HG03097 (cell line): ENCODE measurements around the gene SMURF2.
"Not testable (repeated sequence)": the region's sequence is repeated elsewhere in the genome, so short reads cannot be mapped to it uniquely, and the experiment has no call there.

Experiments
- ATAC-seq: cut with Tn5 transposase; IDR thresholded peaks from one replicate; pipeline ENCODE4 v1.9.1; 2021; ENCODE audit not compliant: unreplicated experiment, low FRiP score

The SMURF2 gene

DNA sequence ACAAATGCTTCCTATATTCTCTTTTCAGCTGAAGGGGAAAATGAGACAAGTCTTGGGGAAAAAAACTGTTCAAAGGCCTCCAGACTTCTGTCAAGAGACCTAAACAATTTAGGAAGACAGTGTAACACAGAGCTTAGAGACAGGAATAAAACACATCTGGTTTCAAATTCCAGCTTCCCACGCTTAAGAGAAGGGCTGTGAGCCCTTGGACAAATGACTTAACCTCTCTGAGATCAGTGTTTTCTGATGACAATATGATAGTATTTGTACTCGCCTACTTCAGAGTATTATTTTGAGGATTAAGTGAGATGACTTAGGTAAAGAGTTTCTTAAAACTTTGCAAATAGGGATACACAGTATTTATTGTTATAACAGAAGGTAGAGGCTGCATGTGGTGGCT, 29.5 kb downstream of the SMURF2 start:
- ATAC-seq = no peak

DNA sequence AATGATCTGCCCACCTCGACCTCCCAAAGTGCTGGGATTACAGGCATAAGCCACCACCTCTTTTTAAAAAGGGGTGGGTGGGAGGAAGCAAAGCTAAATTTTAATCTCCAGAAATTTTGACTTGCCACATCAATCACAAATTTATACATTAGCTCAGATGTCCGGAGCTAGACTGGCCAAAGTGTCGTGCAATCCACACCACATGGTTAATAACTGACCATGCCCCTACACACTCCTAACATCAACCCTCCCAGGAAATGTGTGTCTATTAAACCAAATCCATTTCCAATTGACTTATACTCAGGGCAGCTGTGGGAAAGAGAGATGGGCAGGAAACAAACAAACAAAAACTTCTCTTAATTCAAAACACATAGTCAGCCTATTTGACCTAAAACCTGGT, 29.9 kb downstream of the SMURF2 start:
- ATAC-seq = no peak

DNA sequence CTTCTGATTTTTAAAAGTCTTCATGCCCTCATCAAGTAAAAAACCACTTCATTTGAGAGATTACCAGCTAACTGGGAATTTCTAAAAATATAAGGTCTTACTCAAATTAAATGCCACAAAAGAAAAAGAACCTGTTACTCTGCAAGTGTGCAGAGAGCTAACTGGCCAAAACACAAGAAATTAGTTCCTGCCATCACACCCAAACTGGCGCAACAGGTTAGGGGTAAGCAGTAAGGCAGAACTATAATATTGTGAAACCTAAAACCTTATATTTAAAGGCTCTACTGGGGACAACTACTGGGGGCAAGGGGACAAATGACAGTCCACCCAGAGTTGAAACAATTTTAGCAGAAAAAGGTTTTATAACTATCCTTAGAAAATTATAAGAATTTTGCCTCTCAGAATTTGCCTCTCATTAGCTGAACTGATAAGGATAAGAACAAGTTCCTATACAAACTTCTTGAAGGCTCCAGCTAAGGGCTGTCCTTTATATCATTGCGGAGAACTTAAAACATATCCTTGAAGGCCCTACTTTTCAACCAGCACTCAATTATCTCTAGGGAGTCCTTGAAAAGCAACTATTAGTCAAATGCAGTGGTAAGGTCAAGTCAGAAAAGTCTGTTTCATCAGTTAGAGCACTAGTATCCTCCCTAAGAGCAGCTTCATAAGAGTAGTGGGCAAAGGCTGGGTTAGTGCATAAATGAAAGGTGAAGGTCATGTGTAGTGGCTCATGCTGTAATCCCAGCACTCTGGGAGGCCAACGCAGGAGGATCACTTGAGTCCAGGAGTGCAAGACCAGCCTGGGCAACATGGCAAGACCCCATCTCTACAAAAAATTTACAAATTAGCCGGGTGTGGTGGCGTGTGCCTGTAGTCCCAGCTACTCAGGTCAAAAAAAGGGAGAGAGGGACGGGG, 31.5 kb downstream of the SMURF2 start:
- ATAC-seq = no peak

DNA sequence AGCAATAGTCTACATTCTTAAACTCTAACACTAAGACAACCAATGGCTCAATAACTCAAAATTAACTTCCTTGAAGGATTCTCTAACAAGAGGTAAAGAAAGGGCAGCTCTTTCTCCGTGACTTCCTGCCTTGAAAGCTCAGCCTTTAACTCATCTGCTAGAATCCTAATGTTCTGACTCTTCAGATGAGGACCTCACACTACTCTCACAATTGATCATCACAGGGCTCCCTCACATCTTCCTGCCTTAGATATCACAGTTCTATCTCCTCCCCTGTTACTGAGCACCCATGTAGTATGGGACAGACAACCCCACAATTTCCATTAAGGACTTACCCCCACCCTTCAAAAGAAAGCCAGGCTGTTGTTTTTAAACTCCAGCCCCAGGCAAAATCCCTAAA, 33.5 kb downstream of the SMURF2 start:
- no peak for ATAC-seq

DNA sequence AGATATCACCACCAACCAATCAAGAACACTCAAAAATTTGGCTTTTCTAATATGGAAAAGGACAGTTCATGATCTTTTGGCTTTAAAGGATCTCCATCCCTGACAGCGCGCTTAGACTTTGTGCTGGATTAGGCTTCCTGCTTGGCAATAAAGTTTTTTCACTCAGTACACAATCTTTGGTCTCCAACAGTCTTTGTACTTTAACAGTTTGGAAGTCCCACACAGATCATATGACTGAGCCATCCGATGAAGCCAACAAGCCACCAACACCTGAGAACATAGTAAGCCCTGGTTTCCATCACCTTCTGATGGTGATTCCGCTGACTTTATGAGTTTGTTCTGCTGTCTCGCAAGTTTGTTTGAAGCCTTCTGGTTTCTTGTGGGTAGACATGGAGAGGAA, 34.3 kb downstream of the SMURF2 start:
- ATAC-seq = no peak

DNA sequence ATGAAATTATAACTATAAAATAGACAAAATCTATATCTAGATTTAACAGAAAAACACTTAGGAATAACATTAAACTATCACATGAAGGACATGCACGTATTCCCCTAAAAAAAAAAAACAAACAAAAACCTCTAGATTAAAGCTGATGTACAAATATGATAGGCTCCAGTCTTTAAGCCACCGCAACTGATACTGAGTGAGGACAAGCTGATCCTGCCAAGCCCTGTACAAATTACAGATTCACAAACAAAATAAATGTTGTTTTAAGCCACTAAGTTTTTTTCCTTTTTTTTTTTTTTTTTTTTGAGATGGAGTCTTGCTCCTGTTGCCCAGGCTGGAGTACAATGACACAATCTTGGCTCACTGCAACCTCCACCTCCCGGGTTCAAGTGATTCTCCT, 35.3 kb downstream of the SMURF2 start:
- no peak for ATAC-seq

DNA sequence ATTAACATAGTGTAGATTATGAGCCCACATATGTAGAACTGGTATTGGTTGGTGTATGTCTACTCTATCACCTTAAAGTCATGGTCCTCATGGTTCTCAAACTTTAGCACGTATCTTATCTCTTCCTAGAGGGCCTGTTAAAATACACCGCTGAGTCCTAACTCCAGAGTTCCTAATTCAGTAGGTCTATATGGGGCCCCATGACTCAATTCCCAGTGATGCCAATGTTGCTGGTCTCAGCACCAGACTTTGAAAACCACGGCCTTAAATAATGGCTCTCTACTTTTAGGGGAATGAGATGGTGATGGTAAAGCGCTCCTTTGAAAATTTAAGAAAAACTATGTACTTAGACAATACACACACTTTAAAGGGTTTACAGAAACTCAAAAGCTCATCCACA, 36.6 kb downstream of the SMURF2 start:
- no peak for ATAC-seq

DNA sequence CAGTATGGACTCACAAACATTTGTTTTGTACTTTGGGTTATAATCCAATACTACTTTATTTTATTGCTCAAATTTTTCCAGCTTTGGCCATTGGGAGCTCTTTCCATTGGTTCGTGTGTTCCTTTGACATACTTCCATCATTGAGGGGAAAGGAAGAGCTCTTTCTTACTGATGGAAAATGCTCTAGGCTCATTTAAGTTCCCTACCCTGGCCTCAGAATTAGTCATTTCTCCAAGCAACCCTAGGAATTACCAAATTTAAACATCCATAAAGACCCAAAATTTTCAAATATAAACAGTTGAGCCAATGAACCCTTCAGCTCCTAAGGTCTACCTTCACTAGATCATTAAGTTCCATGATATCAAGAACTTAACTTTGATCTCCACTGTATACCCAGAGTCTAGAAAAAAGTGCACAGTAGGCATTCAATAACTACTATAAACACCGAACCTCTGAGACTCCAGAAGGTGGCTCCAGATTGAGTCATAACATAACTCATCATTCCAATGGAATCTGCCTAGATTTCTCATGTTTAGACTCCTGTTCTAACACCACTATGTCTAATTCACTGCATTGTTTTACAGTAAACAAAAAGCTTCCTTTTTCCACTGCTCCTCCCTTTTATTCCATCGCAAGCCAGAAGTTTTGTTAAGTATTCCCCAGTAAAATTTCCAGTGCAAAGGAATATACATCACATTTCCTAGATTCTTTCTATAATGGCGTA, 39.0 kb downstream of the SMURF2 start:
- ATAC-seq = no peak

DNA sequence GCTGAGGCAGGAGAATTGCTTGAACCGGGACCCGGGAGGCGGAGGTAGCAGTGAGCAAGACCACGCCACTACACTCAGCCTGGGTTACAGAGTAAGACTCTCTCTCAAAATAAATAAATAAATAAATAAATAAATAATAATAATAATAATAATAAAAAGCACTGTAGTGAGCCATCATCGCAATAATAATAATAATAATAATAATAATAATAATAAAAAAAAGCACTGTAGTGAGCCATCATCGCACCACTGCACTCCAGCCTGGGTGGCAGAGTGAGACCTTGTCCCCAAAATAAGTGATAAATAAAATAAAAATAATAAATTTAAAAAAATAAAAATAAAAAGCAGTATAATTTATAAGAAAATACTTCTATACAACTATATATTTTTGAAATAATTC, 40.3 kb downstream of the SMURF2 start:
- ATAC-seq = no peak

DNA sequence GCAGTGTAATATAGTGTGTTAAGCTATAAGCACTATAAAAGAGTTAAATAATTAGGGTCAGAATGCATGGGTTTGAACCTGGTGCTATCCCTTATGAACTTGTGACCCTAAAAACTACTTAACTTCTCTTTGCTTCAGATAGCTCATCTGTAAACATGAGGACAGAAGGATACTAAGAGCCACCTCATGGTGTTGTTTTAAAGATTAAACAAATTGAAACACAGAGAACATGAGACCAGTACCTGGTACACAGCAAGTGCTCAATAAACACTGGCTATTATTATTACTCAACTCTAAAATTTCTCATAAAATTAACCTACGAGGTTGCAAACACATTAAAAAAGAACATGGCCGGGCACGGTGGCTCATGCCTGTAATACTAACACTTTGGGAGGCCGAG, 43.3 kb downstream of the SMURF2 start:
- no peak for ATAC-seq

DNA sequence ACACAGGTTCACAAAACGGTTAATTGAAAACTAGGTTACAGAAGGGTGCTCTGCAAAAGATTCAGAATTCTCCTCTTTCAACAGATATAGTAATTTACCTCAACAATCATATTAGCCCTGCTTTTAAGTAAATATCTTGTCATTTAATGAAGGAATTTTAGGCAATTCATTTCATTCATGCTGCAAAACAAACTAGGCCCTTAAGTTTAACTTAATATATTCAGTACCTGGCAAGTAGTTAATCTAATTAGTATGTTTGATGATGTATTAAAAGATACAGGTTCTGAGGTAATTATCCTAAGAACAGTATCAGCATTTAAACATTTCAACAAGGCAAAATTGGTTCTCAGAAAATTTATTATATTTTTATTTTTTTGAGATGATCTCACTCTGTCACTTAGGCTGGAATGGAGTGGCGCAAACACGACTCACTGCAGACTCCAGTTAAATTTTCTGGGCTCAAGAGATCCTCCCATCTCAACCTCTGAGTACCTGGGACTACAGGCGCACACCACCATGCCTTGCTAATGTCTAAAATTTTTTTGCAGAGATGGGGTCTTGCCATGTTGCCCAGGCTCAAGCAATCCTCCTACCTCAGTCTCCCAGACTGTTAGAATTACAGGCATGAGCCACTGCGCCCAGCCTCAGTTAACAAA, 44.9 kb downstream of the SMURF2 start:
- ATAC-seq = no peak

DNA sequence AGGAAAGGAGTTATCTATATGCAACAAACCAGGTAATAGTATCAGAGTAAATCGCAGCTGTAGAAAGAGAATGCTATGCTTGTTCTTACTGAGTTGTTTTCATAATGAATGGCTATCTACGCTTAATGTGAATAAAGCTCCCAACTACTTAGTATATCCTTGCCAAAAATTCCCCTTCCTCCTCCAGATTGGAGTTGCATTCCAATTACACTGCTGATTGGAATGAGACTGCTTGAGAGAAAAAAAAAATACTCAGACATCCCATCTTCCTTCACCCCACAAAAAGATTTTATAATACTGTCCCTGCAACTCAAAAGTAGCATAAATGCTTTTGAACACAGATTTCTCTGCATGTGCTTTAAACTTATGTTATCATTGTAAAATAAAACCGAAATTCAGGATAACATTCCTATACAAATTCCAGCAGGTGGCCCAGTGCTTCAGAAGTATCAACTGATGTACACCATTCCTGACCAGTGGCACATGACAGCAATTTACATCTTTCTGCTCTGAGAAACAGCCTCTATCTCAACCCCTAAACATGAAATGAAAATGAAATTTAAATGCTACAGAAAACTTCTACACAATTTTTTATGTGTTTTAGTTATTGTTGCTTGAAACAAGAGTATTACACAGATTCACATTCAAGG, 47.0 kb downstream of the SMURF2 start:
- ATAC-seq = no peak

DNA sequence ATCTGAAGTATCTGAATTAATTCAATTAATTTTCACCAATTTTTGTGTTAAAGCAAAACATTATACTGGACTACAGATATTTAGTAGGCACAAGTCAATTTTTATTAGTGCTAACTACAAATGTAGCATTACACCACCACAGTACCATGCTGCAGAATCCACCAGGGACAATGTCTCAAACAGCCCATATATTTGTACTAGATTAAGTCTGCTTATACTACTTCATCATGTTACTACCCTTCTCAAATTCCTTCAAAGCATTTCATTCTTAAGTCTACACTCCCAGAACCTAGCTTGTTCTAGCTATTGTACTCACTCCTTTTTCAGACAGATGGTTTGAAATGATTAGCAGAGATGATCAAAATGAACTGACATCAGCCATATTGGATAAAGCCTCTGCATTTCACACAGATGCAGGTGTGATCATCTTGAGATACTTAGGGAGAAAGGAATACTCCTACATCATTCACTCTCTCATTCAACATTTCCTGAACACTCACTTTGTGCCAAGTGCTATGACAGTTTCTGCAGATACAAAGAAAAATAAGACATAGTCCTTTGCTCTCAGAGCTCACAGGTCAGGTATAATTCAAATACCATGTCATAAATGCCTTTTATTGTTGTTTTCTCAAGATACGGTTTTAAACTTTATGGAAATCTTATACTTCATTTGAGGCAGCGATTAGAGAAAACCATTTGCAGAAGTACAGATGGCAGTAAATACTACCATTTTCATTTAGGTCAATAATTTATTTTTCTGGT, 47.7 kb downstream of the SMURF2 start:
- ATAC-seq = no peak

DNA sequence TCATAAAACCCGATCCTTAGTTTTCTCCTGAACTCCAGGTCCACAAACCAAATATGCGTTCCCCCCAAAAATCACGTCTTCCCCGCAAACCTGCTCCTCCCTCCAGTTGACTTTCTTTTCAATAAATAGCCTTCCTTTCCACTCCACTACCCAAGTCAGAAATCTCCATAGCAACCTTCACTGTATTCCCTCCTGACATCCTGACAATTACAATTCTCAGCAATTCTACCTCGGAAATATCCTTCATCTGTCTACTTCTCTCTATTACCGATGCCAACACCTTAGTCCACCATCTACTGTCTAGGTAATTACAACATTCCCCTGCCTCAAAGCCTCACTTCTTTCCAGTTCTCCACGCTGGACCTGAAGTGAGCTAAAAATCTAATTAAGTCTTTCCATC, 50.7 kb downstream of the SMURF2 start:
- no peak for ATAC-seq

DNA sequence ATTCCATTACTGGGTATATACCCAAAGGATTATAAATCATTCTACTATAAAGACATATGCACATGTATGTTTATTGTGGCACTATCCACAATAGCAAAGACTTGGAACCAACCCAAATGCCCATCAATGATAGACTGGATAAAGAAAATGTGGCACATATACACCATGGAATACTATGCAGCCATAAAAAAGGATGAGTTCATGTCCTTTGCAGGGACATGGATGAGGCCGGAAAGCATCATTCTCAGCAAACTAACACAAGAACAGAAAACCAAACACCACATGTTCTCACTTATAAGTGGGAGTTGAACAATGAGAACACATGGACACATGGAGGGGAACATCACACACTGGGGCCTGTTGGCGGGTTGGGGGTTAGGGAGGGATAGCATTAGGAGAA, 51.9 kb downstream of the SMURF2 start:
- ATAC-seq = not testable (repeated sequence)

DNA sequence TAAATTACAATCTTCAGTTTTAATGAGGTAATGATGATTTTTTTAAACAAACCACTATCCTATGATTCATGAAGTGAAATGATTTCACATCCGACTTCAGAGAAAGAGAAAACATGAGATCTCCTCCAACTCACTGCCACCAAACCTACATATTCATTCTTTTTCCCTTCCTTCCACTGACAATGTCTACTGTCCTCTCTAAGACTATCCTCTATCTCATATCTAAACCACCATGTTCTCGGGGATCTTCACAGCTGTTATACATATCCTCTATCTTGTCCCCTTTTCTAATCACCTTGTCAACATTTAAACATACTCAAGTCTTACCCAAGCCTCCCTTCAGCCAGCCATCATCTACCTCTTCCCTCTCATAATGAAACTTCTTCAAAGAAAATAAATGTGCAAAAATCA, 53.5 kb downstream of the SMURF2 start:
- ATAC-seq = no peak

DNA sequence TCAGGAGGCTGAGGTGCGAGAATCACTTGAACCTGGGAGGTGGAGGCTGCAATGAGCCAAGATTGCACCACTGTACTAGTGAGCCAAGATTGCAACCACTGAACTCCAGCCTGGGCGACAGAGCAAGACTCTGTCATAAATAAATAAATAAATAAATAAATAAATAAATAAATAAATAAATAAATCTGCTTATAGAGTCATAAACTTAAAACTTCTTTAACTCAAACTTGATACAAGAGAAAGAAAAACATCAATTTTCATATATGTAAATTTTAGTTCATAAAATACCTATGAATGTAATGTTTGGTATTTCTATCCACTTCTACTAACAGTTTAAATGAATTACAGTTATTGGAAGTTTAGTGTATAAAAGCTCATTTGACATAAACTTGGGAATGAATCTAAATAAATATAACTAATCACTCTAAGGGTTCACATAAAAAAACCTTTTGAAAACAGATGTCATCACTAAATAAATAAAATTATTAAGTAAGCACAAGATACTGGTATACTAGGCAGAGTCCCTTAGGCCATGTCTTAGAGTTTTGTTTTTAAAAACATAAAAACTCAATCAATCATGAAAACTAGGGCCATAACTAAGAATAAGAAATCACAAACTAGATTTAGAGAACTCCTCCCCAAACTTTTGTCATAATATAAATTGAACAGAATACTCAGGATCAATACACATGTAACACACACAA, 54.1 kb downstream of the SMURF2 start:
- ATAC-seq = no peak

DNA sequence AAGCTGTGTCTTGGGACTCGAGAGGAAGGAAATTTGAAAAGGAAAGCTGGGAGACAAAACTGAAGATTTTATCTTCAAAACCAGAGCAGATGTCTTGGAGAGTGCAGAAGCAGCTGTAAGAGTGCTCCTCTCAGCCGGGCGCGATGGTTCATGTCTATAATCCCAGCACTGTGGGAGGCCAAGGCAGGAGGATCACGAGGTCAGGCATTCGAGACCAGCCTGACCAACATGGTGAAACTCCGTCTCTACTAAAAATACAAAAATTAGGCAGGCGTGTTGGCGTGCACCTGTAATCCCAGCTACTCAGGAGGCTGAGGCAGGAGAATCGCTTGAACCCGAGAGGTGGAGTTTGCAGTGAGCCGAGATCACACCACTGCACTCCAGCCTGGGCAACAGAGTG, 57.6 kb downstream of the SMURF2 start:
- not testable (repeated sequence) for ATAC-seq

DNA sequence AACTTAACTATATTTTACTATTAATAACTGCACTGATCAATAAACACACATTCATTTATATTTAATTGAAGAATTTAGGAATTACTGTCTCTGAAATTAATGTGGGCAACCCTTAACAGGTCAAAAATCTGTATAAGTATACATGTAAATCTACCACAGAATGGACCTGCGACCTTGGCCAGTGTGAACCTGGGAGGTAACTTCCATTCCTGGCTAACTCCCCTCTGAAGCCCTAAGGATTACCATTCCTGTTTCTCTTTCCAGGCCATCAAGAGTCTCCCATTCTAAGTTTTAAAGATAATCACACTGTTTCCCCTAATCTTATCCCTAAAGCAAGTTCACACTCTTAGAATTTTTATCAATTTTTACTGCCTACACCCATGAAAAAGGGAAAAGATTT, 58.1 kb downstream of the SMURF2 start:
- no peak for ATAC-seq

DNA sequence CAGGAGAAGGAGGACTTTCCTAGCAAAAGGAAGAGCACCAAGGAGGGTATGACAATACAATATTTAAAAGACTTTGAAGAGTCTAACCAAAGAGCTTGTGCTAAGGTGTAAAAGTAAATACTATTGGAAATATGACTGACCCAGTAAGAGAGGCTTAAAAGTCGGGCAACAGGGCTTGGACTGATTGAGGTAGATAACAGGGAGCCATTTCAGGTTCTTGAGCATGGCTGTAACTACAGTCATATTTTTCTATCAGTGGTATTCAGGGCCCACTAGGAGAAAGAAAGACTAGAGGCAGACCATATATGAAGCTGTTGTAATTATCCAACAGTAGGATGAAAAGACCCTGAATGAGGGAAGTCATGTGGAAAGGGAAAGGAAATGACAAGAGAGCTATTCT, 62.3 kb downstream of the SMURF2 start:
- no peak for ATAC-seq
